ENCODE results near the gene PAGE2B. TPM values are rescaled to one million over a fixed set of nuclear protein-coding genes. Genes with fewer than 3 reads are reported as not detected.

The PAGE2B gene
- total RNA-seq, 6 experiments from 2014 or later = not detected

- H3K27ac Mint-ChIP-seq = no peak overlapping the region
- H3K4me1 Mint-ChIP-seq (ENCODE audit: low read depth) = peaks cover 21% of the 10 kb centered on the region
Observed at GRCh38 chrX:55123900-55124299, 49.1 kb downstream of the PAGE2B start.

DNA sequence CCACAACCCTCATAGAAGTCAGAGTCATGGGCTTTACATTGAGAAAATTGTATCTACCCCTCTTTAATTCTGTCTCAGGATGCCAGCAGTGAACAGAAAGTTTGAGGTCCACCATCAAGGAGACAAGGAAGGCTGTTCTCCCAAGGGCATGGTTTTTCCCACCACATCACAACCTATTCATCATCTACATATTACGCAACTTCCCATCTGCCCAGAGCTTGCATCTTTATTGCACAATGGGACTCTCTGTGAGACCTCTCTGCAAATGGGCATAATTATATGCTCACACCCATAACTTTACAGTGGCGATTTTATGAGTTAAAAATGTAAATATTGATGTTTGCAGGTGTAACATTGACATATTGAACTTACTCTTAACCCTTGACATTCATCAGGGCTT lies 52.9 kb downstream of the PAGE2B start:
- H3K27ac Mint-ChIP-seq = no peak overlapping the region
- H3K4me1 Mint-ChIP-seq (ENCODE audit: low read depth) = no peaks in the 10 kb centered on the region
- H3K36me3 Mint-ChIP-seq (ENCODE audit: low read depth) = no peaks in the 10 kb centered on the region
- no peak for DNase-seq
- no peaks in the 10 kb centered on the region for H3K9me3 Mint-ChIP-seq
- TF ChIP-seq, protein P1, sequence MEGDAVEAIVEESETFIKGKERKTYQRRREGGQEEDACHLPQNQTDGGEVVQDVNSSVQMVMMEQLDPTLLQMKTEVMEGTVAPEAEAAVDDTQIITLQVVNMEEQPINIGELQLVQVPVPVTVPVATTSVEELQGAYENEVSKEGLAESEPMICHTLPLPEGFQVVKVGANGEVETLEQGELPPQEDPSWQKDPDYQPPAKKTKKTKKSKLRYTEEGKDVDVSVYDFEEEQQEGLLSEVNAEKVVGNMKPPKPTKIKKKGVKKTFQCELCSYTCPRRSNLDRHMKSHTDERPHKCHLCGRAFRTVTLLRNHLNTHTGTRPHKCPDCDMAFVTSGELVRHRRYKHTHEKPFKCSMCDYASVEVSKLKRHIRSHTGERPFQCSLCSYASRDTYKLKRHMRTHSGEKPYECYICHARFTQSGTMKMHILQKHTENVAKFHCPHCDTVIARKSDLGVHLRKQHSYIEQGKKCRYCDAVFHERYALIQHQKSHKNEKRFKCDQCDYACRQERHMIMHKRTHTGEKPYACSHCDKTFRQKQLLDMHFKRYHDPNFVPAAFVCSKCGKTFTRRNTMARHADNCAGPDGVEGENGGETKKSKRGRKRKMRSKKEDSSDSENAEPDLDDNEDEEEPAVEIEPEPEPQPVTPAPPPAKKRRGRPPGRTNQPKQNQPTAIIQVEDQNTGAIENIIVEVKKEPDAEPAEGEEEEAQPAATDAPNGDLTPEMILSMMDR (IDR thresholded peaks at IDR 0.05) = no peak
- peaks cover 2% of the 10 kb centered on the region; the same call in 1 of the 2 replicates for H3K27me3 Mint-ChIP-seq (ENCODE audit: insufficient read depth)
- H3K4me3 Mint-ChIP-seq = no peak overlapping the region

More at GRCh38 chrX:55123900-55124299, 49.1 kb downstream of the PAGE2B start:
- no peak overlapping the region for H3K4me3 Mint-ChIP-seq
- H3K9me3 Mint-ChIP-seq = no peaks in the 10 kb centered on the region
- TF ChIP-seq, protein P1 (IDR thresholded peaks at IDR 0.05) = no peak
- DNase-seq = no peak
- no peaks in the 10 kb centered on the region for H3K36me3 Mint-ChIP-seq (ENCODE audit: low read depth)
- H3K27me3 Mint-ChIP-seq (ENCODE audit: insufficient read depth) = peaks cover 9% of the 10 kb centered on the region

Other genes starting within 250 kb of the PAGE2B start
- 10 to 100 TPM; 13.3 to 20.0 (median 18.4) TPM for gene TRO, start 154.2 kb upstream of the PAGE2B start, total RNA-seq (2021; fragmentation: NEBNext Ultra II Directional; extraction: Animal tissue kit (Norgen Biotek cat#: 25700))
- not detected for gene PFKFB1, start 80.8 kb upstream of the PAGE2B start, total RNA-seq (2021; fragmentation: NEBNext Ultra II Directional; extraction: Animal tissue kit (Norgen Biotek cat#: 25700))
- 10 to 100 TPM; 14.3 to 17.2 (median 15.9) TPM for gene APEX2, start 74.7 kb upstream of the PAGE2B start, total RNA-seq (2021; fragmentation: NEBNext Ultra II Directional; extraction: Animal tissue kit (Norgen Biotek cat#: 25700))
- gene ALAS2, start 44.1 kb upstream of the PAGE2B start, total RNA-seq (2021; fragmentation: NEBNext Ultra II Directional; extraction: Animal tissue kit (Norgen Biotek cat#: 25700)) = not detected
- under 1 TPM in 1 of 6 experiments, not detected in 5; 0.82 TPM for gene PAGE2, start 14.0 kb downstream of the PAGE2B start, total RNA-seq (2021; fragmentation: NEBNext Ultra II Directional; extraction: Animal tissue kit (Norgen Biotek cat#: 25700))
- gene PAGE5, start 145.3 kb downstream of the PAGE2B start, total RNA-seq (2021; fragmentation: NEBNext Ultra II Directional; extraction: Animal tissue kit (Norgen Biotek cat#: 25700)) = 1 to 10 TPM in 3 of 6 experiments, under 1 TPM in 1, not detected in 2; 0.60 to 1.3 (median 1.2) TPM
- gene PAGE3, start 189.9 kb downstream of the PAGE2B start, total RNA-seq (2021; fragmentation: NEBNext Ultra II Directional; extraction: Animal tissue kit (Norgen Biotek cat#: 25700)) = not detected

Data from HFFc6 (cell line).